Ishikawa (cell line): ENCODE results near the gene PARD3B.

Experiments
- CEBPB ChIP-seq: IDR thresholded peaks from 2 replicates; pipeline ENCODE4 v1.6.1; 2012
- CREB1 ChIP-seq: IDR thresholded peaks from 2 replicates; pipeline ENCODE4 v1.6.1; 2012; ENCODE audit warnings: low read depth
- EGR1 ChIP-seq: IDR thresholded peaks from 2 replicates; pipeline ENCODE4 v1.6.1; 2012
- EP300 ChIP-seq: IDR thresholded peaks from 2 replicates; pipeline ENCODE4 v1.6.1; 2012; ENCODE audit warnings: borderline replicate concordance
- FOXM1 ChIP-seq: IDR thresholded peaks from 2 replicates; pipeline ENCODE4 v1.6.1; 2012; ENCODE audit warnings: low read depth, borderline replicate concordance
- NFIC ChIP-seq: IDR thresholded peaks from 2 replicates; pipeline ENCODE4 v1.6.1; 2012
- RAD21 ChIP-seq: IDR thresholded peaks from 2 replicates; pipeline ENCODE4 v1.6.1; 2012; ENCODE audit warnings: low read depth
- TAF1 ChIP-seq: IDR thresholded peaks from 2 replicates; pipeline ENCODE4 v1.6.1; 2012; ENCODE audit warnings: low read depth, mild to moderate bottlenecking
- TCF12 ChIP-seq: IDR thresholded peaks from 2 replicates; pipeline ENCODE4 v1.6.1; 2012; ENCODE audit warnings: low read depth
- TEAD4 ChIP-seq: IDR thresholded peaks from 2 replicates; pipeline ENCODE4 v1.6.1; 2012
- YY1 ChIP-seq: IDR thresholded peaks from 2 replicates; pipeline ENCODE4 v1.6.1; 2012; ENCODE audit warnings: low read depth
- ZBTB7A ChIP-seq: IDR thresholded peaks from 2 replicates; pipeline ENCODE4 v1.6.1; 2012; ENCODE audit warnings: low read depth
- TF ChIP-seq, protein P1 (sequence below): IDR thresholded peaks from 2 replicates; pipeline ENCODE4 v1.6.1; 2012; ENCODE audit warnings: low read depth, mild to moderate bottlenecking
- TF ChIP-seq, protein P2 (sequence below): IDR thresholded peaks from 2 replicates; pipeline ENCODE4 v1.6.1; 2012
- TF ChIP-seq, protein P3 (sequence below): IDR thresholded peaks from 2 replicates; pipeline ENCODE4 v1.6.1; 2012

Gene PARD3B

GRCh38 chr2:205471776-205472175, 926.5 kb downstream of the PARD3B start:
- no peak for TF ChIP-seq TAF1
- no peak for TF ChIP-seq EP300
- no peak for TF ChIP-seq FOXM1
- TF ChIP-seq YY1, result no peak
- TF ChIP-seq, protein P1, sequence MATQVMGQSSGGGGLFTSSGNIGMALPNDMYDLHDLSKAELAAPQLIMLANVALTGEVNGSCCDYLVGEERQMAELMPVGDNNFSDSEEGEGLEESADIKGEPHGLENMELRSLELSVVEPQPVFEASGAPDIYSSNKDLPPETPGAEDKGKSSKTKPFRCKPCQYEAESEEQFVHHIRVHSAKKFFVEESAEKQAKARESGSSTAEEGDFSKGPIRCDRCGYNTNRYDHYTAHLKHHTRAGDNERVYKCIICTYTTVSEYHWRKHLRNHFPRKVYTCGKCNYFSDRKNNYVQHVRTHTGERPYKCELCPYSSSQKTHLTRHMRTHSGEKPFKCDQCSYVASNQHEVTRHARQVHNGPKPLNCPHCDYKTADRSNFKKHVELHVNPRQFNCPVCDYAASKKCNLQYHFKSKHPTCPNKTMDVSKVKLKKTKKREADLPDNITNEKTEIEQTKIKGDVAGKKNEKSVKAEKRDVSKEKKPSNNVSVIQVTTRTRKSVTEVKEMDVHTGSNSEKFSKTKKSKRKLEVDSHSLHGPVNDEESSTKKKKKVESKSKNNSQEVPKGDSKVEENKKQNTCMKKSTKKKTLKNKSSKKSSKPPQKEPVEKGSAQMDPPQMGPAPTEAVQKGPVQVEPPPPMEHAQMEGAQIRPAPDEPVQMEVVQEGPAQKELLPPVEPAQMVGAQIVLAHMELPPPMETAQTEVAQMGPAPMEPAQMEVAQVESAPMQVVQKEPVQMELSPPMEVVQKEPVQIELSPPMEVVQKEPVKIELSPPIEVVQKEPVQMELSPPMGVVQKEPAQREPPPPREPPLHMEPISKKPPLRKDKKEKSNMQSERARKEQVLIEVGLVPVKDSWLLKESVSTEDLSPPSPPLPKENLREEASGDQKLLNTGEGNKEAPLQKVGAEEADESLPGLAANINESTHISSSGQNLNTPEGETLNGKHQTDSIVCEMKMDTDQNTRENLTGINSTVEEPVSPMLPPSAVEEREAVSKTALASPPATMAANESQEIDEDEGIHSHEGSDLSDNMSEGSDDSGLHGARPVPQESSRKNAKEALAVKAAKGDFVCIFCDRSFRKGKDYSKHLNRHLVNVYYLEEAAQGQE, result no peak
- no peak for TF ChIP-seq NFIC
- no peak for TF ChIP-seq TCF12
- no peak for TF ChIP-seq RAD21
- no peak for TF ChIP-seq EGR1
- TF ChIP-seq TEAD4, result no peak
- TF ChIP-seq, protein P2, sequence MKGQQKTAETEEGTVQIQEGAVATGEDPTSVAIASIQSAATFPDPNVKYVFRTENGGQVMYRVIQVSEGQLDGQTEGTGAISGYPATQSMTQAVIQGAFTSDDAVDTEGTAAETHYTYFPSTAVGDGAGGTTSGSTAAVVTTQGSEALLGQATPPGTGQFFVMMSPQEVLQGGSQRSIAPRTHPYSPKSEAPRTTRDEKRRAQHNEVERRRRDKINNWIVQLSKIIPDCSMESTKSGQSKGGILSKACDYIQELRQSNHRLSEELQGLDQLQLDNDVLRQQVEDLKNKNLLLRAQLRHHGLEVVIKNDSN, result no peak
- TF ChIP-seq ZBTB7A, result no peak
- TF ChIP-seq CEBPB, result no peak

- TF ChIP-seq, protein P1, result no peak
- TF ChIP-seq CEBPB (no peak), ZBTB7A (no peak), CREB1 (no peak), RAD21 (no peak), TEAD4 (no peak), FOXM1 (no peak), TAF1 (no peak), YY1 (no peak), EP300 (no peak), EGR1 (no peak), NFIC (no peak), TCF12 (no peak)
- TF ChIP-seq, protein P3, sequence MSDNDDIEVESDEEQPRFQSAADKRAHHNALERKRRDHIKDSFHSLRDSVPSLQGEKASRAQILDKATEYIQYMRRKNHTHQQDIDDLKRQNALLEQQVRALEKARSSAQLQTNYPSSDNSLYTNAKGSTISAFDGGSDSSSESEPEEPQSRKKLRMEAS, result no peak
- TF ChIP-seq, protein P2, result no peak
These were observed 928.5 kb downstream of the PARD3B start for GRCh38 chr2:205473791-205474190.

GRCh38 chr2:205474741-205475415, 929.6 kb downstream of the PARD3B start:
- no peak for TF ChIP-seq EP300
- TF ChIP-seq TAF1, result no peak
- TF ChIP-seq YY1, result no peak
- no peak for TF ChIP-seq NFIC

DNA sequence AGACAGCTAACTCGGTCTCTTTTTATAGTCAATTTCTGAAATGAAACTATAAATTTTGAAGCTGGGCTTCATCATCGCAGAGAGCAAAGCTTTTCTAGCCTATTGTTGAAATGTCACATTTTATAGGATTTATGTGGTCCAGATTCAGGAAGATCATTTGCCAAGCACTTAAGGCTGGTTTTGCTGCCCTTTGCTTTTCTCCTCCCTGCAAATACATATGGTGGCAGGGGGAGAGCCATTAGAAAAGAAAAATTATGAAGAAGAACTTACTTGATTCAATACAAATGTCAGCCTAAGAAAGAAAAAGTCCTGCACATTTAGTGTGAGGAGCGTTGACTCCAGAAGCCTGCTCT, 930.1 kb downstream of the PARD3B start:
- TF ChIP-seq FOXM1 (no peak), ZBTB7A (no peak), TCF12 (no peak), NFIC (no peak), TEAD4 (no peak), RAD21 (no peak), TAF1 (no peak), CEBPB (no peak), EP300 (no peak), EGR1 (no peak)
- TF ChIP-seq, protein P2, result no peak
- TF ChIP-seq, protein P1, result no peak
- TF ChIP-seq, protein P3, result no peak
